Osteoblast (primary cell): ENCODE results near the gene MBTPS2. TPM values are rescaled to one million over a fixed set of nuclear protein-coding genes. Genes with fewer than 3 reads are reported as not detected.
"Not testable (repeated sequence)": the region's sequence is repeated elsewhere in the genome, so short reads cannot be mapped to it uniquely, and the experiment has no call there.

Experiments
- DNase-seq: peaks from one replicate; pipeline ENCODE4 v3.0.0; 2011; ENCODE audit warnings: low spot score, mixed read lengths; ENCODE audit not compliant: insufficient read length; ENCODE audit errors: missing footprints
- H2AFZ ChIP-seq: 2 replicates; pipeline ENCODE4 v1.6.0; 2011; ENCODE audit warnings: mild to moderate bottlenecking, low read length
- H3K27ac ChIP-seq: 2 replicates; pipeline ENCODE4 v1.5.1; 2011; ENCODE audit warnings: mild to moderate bottlenecking, low read depth, low read length, moderate library complexity
- H3K27me3 ChIP-seq: 2 replicates; pipeline ENCODE4 v1.6.0; 2012; ENCODE audit warnings: mild to moderate bottlenecking, control low read depth, inconsistent platforms, low read length, moderate library complexity; ENCODE audit not compliant: insufficient read depth
- H3K36me3 ChIP-seq: 2 replicates; pipeline ENCODE4 v1.5.1; 2011; ENCODE audit warnings: mild to moderate bottlenecking, low read length, control low read depth, moderate library complexity; ENCODE audit not compliant: insufficient read depth
- H3K4me1 ChIP-seq: 2 replicates; pipeline ENCODE4 v1.5.1; 2011; ENCODE audit warnings: mild to moderate bottlenecking, low read length, control low read depth, moderate library complexity; ENCODE audit not compliant: insufficient read depth
- H3K4me2 ChIP-seq: 2 replicates; pipeline ENCODE4 v1.6.0; 2011; ENCODE audit warnings: mild to moderate bottlenecking, low read length; ENCODE audit not compliant: insufficient read depth
- H3K4me3 ChIP-seq: fragments of 200-600 bp; sonication (generic); 3 replicates; pipeline ENCODE4 v1.5.1; 2012; ENCODE audit warnings: mild to moderate bottlenecking, low read length, inconsistent platforms; ENCODE audit not compliant: insufficient read depth
- H3K79me2 ChIP-seq: 2 replicates; pipeline ENCODE4 v1.6.0; 2012; ENCODE audit warnings: mild to moderate bottlenecking, low read length, control low read depth, inconsistent platforms; ENCODE audit not compliant: insufficient read depth
- H3K9me3 ChIP-seq: 2 replicates; pipeline ENCODE4 v1.5.1; 2011; ENCODE audit warnings: low read depth, low read length, control low read depth
- H4K20me1 ChIP-seq: 2 replicates; pipeline ENCODE4 v1.6.0; 2012; ENCODE audit warnings: mild to moderate bottlenecking, low read length, control low read depth; ENCODE audit not compliant: insufficient read depth
- CTCF ChIP-seq: IDR thresholded peaks from 2 replicates; pipeline ENCODE4 v1.5.1; 2011; ENCODE audit warnings: mild to moderate bottlenecking, low read depth, low read length, moderate library complexity; ENCODE audit errors: extremely low read depth
- total RNA-seq: library from RNA; depleted of rRNA; stranded (reverse); fragments of >200 nt; gene quantifications from 2 replicates; pipeline ENCODE4 v1.2.3, GENCODE V29; 2012

The MBTPS2 gene
- total RNA-seq, 1 donor, result 9.0 TPM

- no peak for DNase-seq
- Histone ChIP-seq H3K36me3 (no peaks in the 10 kb centered on the region), H4K20me1 (no peaks in the 10 kb centered on the region), H3K9me3 (peaks cover 3% of the 10 kb centered on the region), H2AFZ (no peak overlapping the region), H3K4me2 (no peak overlapping the region), H3K4me3 (no peak overlapping the region), H3K4me1 (no peaks in the 10 kb centered on the region), H3K27me3 (no peaks in the 10 kb centered on the region), H3K27ac (no peak overlapping the region), H3K79me2 (no peaks in the 10 kb centered on the region)
- no peak for TF ChIP-seq CTCF
Observed at GRCh38 chrX:21812628-21813027, 26.8 kb upstream of the MBTPS2 start.

- no peak overlapping the region for H2AFZ ChIP-seq
- no peak overlapping the region for H3K4me2 ChIP-seq
- H4K20me1 ChIP-seq, result no peaks in the 10 kb centered on the region
- H3K9me3 ChIP-seq, result peaks cover 3% of the 10 kb centered on the region
- no peak overlapping the region for H3K27ac ChIP-seq
- TF ChIP-seq CTCF, result no peak
- DNase-seq, result no peak
- H3K4me3 ChIP-seq, result no peak overlapping the region
- H3K79me2 ChIP-seq, result no peaks in the 10 kb centered on the region
- no peaks in the 10 kb centered on the region for H3K4me1 ChIP-seq
- no peaks in the 10 kb centered on the region for H3K36me3 ChIP-seq
- H3K27me3 ChIP-seq, result no peaks in the 10 kb centered on the region
Observed at GRCh38 chrX:21813612-21814368, 25.6 kb upstream of the MBTPS2 start.

GRCh38 chrX:21816136-21816535 is 23.3 kb upstream of the MBTPS2 start:
- Histone ChIP-seq H2AFZ (no peak overlapping the region), H3K79me2 (no peaks in the 10 kb centered on the region), H3K9me3 (peaks cover 3% of the 10 kb centered on the region), H3K27ac (no peak overlapping the region), H3K4me1 (no peaks in the 10 kb centered on the region), H3K36me3 (no peaks in the 10 kb centered on the region), H3K4me2 (no peak overlapping the region), H4K20me1 (no peaks in the 10 kb centered on the region), H3K27me3 (no peaks in the 10 kb centered on the region), H3K4me3 (no peak overlapping the region)
- no peak for DNase-seq
- TF ChIP-seq CTCF, result no peak

- not testable (repeated sequence) for H3K4me2 ChIP-seq, H4K20me1 ChIP-seq, H3K36me3 ChIP-seq, H2AFZ ChIP-seq, H3K4me1 ChIP-seq, H3K27me3 ChIP-seq, H3K9me3 ChIP-seq, H3K79me2 ChIP-seq, H3K27ac ChIP-seq, H3K4me3 ChIP-seq, DNase-seq
Observed at GRCh38 chrX:21820170-21820569, 19.2 kb upstream of the MBTPS2 start.
